Keratinocyte (primary cell): ENCODE data around the gene MAEA. TPM values are rescaled to one million over a fixed set of nuclear protein-coding genes. Genes with fewer than 3 reads are reported as not detected.

ENCODE experiments used
- DNase-seq: peaks from one replicate; pipeline ENCODE4 v3.0.0-alpha.2; 2011; ENCODE audit warnings: low read depth, missing footprints, low spot score
- FAIRE-seq: peaks from 2 replicates; lab custom pipeline; 2011; peaks lifted over from hg19 to GRCh38; lab: Jason Lieb, UNC
- H2AFZ ChIP-seq: 2 replicates; pipeline ENCODE4 v1.6.0; 2012; ENCODE audit warnings: low read length, control low read depth, inconsistent platforms; ENCODE audit not compliant: control insufficient read depth
- H3K27ac ChIP-seq: 2 replicates; pipeline ENCODE4 v1.5.1; 2011; ENCODE audit warnings: low read length; ENCODE audit not compliant: control insufficient read depth, insufficient read depth
- H3K27me3 ChIP-seq: 3 replicates; pipeline ENCODE4 v1.6.0; 2011; ENCODE audit warnings: low read length; ENCODE audit not compliant: control insufficient read depth, insufficient read depth; ENCODE audit errors: extremely low read depth
- H3K36me3 ChIP-seq, 2 experiments: 2 replicates in 1 of 2; 3 replicates in 1 of 2; pipeline ENCODE4 v1.5.1; 2011; ENCODE audit warnings: low read length in 2 of 2, mild to moderate bottlenecking in 1 of 2; ENCODE audit not compliant: control insufficient read depth in 2 of 2, insufficient read depth in 2 of 2; ENCODE audit errors: extremely low read depth in 1 of 2
- H3K4me1 ChIP-seq: 3 replicates; pipeline ENCODE4 v1.5.1; 2011; ENCODE audit warnings: low read length; ENCODE audit not compliant: control insufficient read depth, insufficient read depth; ENCODE audit errors: extremely low read depth
- H3K4me2 ChIP-seq: 3 replicates; pipeline ENCODE4 v1.6.0; 2011; ENCODE audit warnings: low read depth, low read length; ENCODE audit not compliant: control insufficient read depth, insufficient read depth; ENCODE audit errors: extremely low read depth
- H3K4me3 ChIP-seq, 3 experiments: fragments of 200-600 bp in 1 of 3; sonication (generic) in 1 of 3; 2 replicates in 2 of 3; 3 replicates in 1 of 3; pipeline ENCODE4 v1.5.1; 2011 to 2016; ENCODE audit warnings: low read length in 3 of 3, mild to moderate bottlenecking in 3 of 3, control low read depth in 2 of 3, inconsistent platforms in 1 of 3, low read depth in 1 of 3, mixed read lengths in 1 of 3, mixed run types in 1 of 3, moderate library complexity in 1 of 3; ENCODE audit not compliant: control insufficient read depth in 2 of 3, insufficient read depth in 2 of 3; ENCODE audit errors: extremely low read depth in 1 of 3
- H3K79me2 ChIP-seq: 2 replicates; pipeline ENCODE4 v1.6.0; 2012; ENCODE audit warnings: low read length; ENCODE audit not compliant: control insufficient read depth, insufficient read depth
- H3K9ac ChIP-seq: 3 replicates; pipeline ENCODE4 v1.6.0; 2011; ENCODE audit warnings: low read length; ENCODE audit not compliant: control insufficient read depth, insufficient read depth; ENCODE audit errors: extremely low read depth
- H3K9me1 ChIP-seq: 3 replicates; pipeline ENCODE4 v1.6.0; 2011; ENCODE audit warnings: low read length; ENCODE audit not compliant: control insufficient read depth, insufficient read depth; ENCODE audit errors: extremely low read depth
- H3K9me3 ChIP-seq: 2 replicates; pipeline ENCODE4 v1.5.1; 2012; ENCODE audit warnings: low read depth, low read length; ENCODE audit not compliant: control insufficient read depth
- H4K20me1 ChIP-seq: 3 replicates; pipeline ENCODE4 v1.6.0; 2011; ENCODE audit warnings: low read length; ENCODE audit not compliant: control insufficient read depth, insufficient read depth; ENCODE audit errors: extremely low read depth
- EZH2 ChIP-seq: IDR thresholded peaks from one replicate; pipeline ENCODE4 v1.6.1; 2012; ENCODE audit warnings: inconsistent platforms, mild to moderate bottlenecking, low read length, moderate library complexity
- dilution Hi-C: fragments of 300-500 bp; cut with MboI; formaldehyde crosslinking; loops from one replicate; pipeline ENCODE4 v1.7.0; 2020; ENCODE audit warnings: low sequenced_read_pairs; ENCODE audit not compliant: extremely low pct_ligation_motif_present
- polyA plus RNA-seq, 5 experiments: library from polyadenylated mRNA; depleted of rRNA in 3 of 5; stranded (reverse) in 3 of 5; stranded (forward) in 1 of 5; unstranded in 1 of 5; fragments of >200 nt; gene quantifications; 1 replicate in 1 of 5; 2 replicates in 3 of 5; 3 replicates in 1 of 5; pipeline versions ENCODE4 v1.2.1 to v1.2.3, GENCODE V29; 2011 to 2012; ENCODE audit warnings: missing spikeins in 2 of 5, low read depth in 1 of 5, low replicate concordance in 1 of 5
- TF ChIP-seq, protein P1 (sequence below), 3 experiments: IDR thresholded peaks in 1 of 3; conservative IDR thresholded peaks in 1 of 3; optimal IDR thresholded peaks in 1 of 3; 2 replicates in 2 of 3; 3 replicates in 1 of 3; pipeline versions ENCODE3 to v1.5.1; 2011; ENCODE audit warnings: low read length in 3 of 3, mild to moderate bottlenecking in 3 of 3, moderate library complexity in 2 of 3, control low read depth in 1 of 3, inconsistent platforms in 1 of 3; ENCODE audit not compliant: insufficient read depth in 2 of 3; ENCODE audit errors: extremely low read depth in 1 of 3

MAEA gene
- polyA plus RNA-seq, 1 donor (not counting 4 experiments of a cell fraction or from before 2014, with no cell fraction given) = 89.7 TPM

DNA sequence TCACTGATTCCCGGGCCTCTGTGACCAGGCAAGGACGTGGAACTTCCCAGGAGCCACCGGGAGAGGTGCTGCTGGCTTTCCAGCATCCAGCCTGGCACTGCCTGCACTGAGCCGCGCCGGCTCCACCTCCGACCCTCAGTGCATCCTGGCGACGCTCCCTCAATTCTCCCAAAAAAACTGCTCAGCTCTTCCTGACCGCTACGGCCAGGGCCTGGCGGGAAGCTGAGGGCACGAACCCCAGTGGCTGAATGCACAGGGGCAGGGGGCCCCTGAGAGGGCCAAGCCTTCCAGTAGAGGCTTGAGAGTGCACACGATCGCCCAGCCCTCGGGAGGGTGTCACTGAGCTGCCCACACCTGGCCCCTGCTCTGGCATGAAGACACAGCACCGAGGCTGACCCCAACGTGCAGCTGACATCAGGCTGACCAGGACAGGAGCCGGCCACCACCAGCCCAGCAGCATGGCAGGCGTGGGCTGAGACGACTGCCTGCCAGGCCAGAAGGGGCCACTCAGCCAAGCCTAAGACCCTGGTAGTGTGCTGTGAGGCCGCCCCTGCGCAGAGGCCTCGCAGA lies 47.7 kb upstream of the MAEA start:
- Histone ChIP-seq H3K4me2 (no peak overlapping the region), H2AFZ (no peak overlapping the region), H3K4me1 (peaks cover 13% of the 10 kb centered on the region), H3K27ac (no peak overlapping the region), H3K9me3 (no peaks in the 10 kb centered on the region), H3K9ac (no peak overlapping the region), H3K9me1 (no peaks in the 10 kb centered on the region), H3K4me3 (no peak overlapping the region), H3K79me2 (peaks cover 87% of the 10 kb centered on the region), H4K20me1 (peaks cover 44% of the 10 kb centered on the region), H3K36me3 (peaks cover 14 to 16% of the 10 kb centered on the region in 2 experiments), H3K27me3 (no peaks in the 10 kb centered on the region)
- DNase-seq (no peak), FAIRE-seq (no peak)
- dilution Hi-C loops = no loop called here
- no peak for TF ChIP-seq EZH2
- TF ChIP-seq, protein P1, sequence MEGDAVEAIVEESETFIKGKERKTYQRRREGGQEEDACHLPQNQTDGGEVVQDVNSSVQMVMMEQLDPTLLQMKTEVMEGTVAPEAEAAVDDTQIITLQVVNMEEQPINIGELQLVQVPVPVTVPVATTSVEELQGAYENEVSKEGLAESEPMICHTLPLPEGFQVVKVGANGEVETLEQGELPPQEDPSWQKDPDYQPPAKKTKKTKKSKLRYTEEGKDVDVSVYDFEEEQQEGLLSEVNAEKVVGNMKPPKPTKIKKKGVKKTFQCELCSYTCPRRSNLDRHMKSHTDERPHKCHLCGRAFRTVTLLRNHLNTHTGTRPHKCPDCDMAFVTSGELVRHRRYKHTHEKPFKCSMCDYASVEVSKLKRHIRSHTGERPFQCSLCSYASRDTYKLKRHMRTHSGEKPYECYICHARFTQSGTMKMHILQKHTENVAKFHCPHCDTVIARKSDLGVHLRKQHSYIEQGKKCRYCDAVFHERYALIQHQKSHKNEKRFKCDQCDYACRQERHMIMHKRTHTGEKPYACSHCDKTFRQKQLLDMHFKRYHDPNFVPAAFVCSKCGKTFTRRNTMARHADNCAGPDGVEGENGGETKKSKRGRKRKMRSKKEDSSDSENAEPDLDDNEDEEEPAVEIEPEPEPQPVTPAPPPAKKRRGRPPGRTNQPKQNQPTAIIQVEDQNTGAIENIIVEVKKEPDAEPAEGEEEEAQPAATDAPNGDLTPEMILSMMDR (optimal IDR thresholded peaks at IDR 0.05 in 1 of 3, IDR thresholded peaks at IDR 0.05 in 1 of 3, conservative IDR thresholded peaks at IDR 0.05 in 1 of 3; ENCODE audit: extremely low read depth in 1 of 3, insufficient read depth in 2 of 3, low read length in 3 of 3) = no peak

DNA sequence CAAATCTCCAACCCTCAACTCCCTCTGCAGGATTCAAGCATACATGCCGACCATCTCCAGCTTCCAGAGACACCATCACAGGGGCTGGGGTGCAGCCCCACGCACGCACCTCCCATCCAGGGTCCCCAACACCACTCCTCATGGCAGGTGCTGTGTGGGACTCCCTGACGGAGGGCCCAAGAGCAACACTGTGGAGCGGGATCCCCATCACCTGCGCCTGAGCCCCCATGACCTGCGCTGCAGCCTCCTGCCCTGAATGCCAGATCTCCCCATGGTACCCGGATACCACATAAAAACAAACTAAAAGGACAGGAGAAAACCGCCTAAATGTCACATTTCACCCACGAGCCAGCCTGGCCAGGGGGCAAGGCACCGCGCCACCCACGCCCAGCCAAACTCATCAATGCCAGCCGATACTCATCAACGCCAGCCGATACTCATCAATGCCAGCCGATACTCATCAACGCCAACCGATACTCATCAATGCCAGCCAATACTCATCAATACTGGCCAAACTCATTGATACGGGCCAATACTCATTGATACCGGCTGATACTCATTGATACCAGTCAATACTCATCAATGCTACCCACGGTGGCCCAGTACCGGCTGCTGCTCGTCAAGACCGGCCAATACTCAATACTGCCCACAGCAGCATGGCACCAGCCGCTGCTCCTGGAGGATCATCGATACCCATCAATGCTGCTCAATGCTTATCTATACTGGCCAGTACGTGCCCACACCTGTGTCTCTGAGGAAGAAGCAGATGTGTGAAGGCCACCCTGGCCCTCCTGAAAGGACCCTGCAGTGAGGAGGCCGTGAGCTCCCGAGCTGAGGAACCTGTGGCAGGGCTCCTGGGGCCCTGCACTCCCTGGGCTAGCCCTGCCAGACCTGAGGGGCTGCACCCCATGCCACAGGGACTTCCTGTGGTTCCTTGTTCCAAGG lies 46.9 kb upstream of the MAEA start:
- peaks cover 44% of the 10 kb centered on the region for H4K20me1 ChIP-seq
- H3K79me2 ChIP-seq = peaks cover 93% of the 10 kb centered on the region
- no peak overlapping the region for H3K4me2 ChIP-seq
- H3K27ac ChIP-seq = no peak overlapping the region
- no peaks in the 10 kb centered on the region for H3K9me3 ChIP-seq
- H3K4me3 ChIP-seq = no peak overlapping the region
- dilution Hi-C loops = no loop called here
- H3K4me1 ChIP-seq = peaks cover 16% of the 10 kb centered on the region
- no peaks in the 10 kb centered on the region for H3K9me1 ChIP-seq
- H3K9ac ChIP-seq = no peak overlapping the region
- FAIRE-seq (no peak), DNase-seq (no peak)
- H3K27me3 ChIP-seq = no peaks in the 10 kb centered on the region
- TF ChIP-seq, protein P1 (optimal IDR thresholded peaks at IDR 0.05 in 1 of 3, IDR thresholded peaks at IDR 0.05 in 1 of 3, conservative IDR thresholded peaks at IDR 0.05 in 1 of 3; ENCODE audit: extremely low read depth in 1 of 3, insufficient read depth in 2 of 3, low read length in 3 of 3) = no peak
- TF ChIP-seq EZH2 = no peak
- H3K36me3 ChIP-seq = peaks cover 13 to 14% of the 10 kb centered on the region in 2 experiments
- no peak overlapping the region for H2AFZ ChIP-seq
